GM21737 (cell line): ENCODE measurements around the gene PRM1.
A peak's percentile ranks its signal among the peaks of the same experiment; 100 is the strongest.

Experiments used
- ATAC-seq: cut with Tn5 transposase; IDR thresholded peaks from one replicate; pipeline ENCODE4 v1.9.1; 2021; ENCODE audit warnings: mild to moderate bottlenecking, moderate library complexity; ENCODE audit not compliant: unreplicated experiment

The PRM1 gene

GRCh38 chr16:11254913-11255736 lies 26.0 kb downstream of the PRM1 start:
- peak; percentile 3 for ATAC-seq

- ATAC-seq: no peak
Measured at GRCh38 chr16:11253995-11254912, 26.9 kb downstream of the PRM1 start.

GRCh38 chr16:11253009-11253994 lies 27.8 kb downstream of the PRM1 start:
- ATAC-seq: no peak

- ATAC-seq: no peak
Measured at GRCh38 chr16:11252482-11252931, 28.6 kb downstream of the PRM1 start.

- no peak for ATAC-seq
Measured at GRCh38 chr16:11251525-11252481, 29.3 kb downstream of the PRM1 start.

GRCh38 chr16:11250786-11251524 lies 30.2 kb downstream of the PRM1 start:
- no peak for ATAC-seq

- ATAC-seq: no peak
Measured at GRCh38 chr16:11250091-11250785, 30.9 kb downstream of the PRM1 start.

- no peak for ATAC-seq
Measured at GRCh38 chr16:11249233-11250061, 31.7 kb downstream of the PRM1 start.

GRCh38 chr16:11248133-11248532 lies 33.0 kb downstream of the PRM1 start:
- no peak for ATAC-seq

GRCh38 chr16:11245988-11246387 lies 35.1 kb downstream of the PRM1 start:
- no peak for ATAC-seq

- ATAC-seq: no peak
Measured at GRCh38 chr16:11245222-11245737, 35.9 kb downstream of the PRM1 start.

GRCh38 chr16:11242658-11243057 lies 38.5 kb downstream of the PRM1 start:
- ATAC-seq: no peak

GRCh38 chr16:11241480-11242204 lies 39.5 kb downstream of the PRM1 start:
- no peak for ATAC-seq

GRCh38 chr16:11240636-11241473 lies 40.3 kb downstream of the PRM1 start:
- no peak for ATAC-seq
